H9 (cell line): Measurements from ENCODE around the gene GGA1. TPM values are rescaled to one million over a fixed set of nuclear protein-coding genes. Genes with fewer than 3 reads are reported as not detected.
A peak's percentile ranks its signal among the peaks of the same experiment; 100 is the strongest.
"Not testable (repeated sequence)": the region's sequence is repeated elsewhere in the genome, so short reads cannot be mapped to it uniquely, and the experiment has no call there.

Experiments used
- DNase-seq: peaks from one replicate; pipeline ENCODE4 v3.0.0-alpha.2; 2017
- H2AFZ ChIP-seq: one replicate; pipeline ENCODE4 v1.6.1; 2013; ENCODE audit warnings: mild to moderate bottlenecking, low read length, control low read depth, moderate library complexity
- H2AK5ac ChIP-seq: 2 replicates; pipeline ENCODE4 v1.6.1; 2013; ENCODE audit warnings: low read length, control low read depth, mixed read lengths; ENCODE audit not compliant: insufficient read length
- H2BK120ac ChIP-seq: one replicate; pipeline ENCODE4 v1.6.1; 2013; ENCODE audit warnings: low read depth, mild to moderate bottlenecking, low read length, control low read depth, inconsistent platforms; ENCODE audit not compliant: poor library complexity, severe bottlenecking
- H2BK12ac ChIP-seq: 2 replicates; pipeline ENCODE4 v1.6.1; 2013; ENCODE audit warnings: low read length, control low read depth, mixed read lengths, low read depth; ENCODE audit not compliant: insufficient read length
- H2BK15ac ChIP-seq: 2 replicates; pipeline ENCODE4 v1.6.1; 2013; ENCODE audit warnings: low read depth, low read length, control low read depth
- H2BK20ac ChIP-seq: one replicate; pipeline ENCODE4 v1.6.1; 2013; ENCODE audit warnings: low read depth, mild to moderate bottlenecking, low read length, control low read depth, inconsistent platforms; ENCODE audit not compliant: poor library complexity, severe bottlenecking
- H2BK5ac ChIP-seq: 2 replicates; pipeline ENCODE4 v1.6.1; 2013; ENCODE audit warnings: low read length, control low read depth, mixed read lengths; ENCODE audit not compliant: insufficient read length
- H3K14ac ChIP-seq: 2 replicates; pipeline ENCODE4 v1.6.1; 2013; ENCODE audit warnings: low read length, control low read depth; ENCODE audit not compliant: insufficient read depth
- H3K18ac ChIP-seq: 2 replicates; pipeline ENCODE4 v1.6.1; 2013; ENCODE audit warnings: low read depth, mild to moderate bottlenecking, mixed read lengths, low read length, control low read depth; ENCODE audit not compliant: insufficient read length
- H3K23ac ChIP-seq: 2 replicates; pipeline ENCODE4 v1.6.1; 2013; ENCODE audit warnings: low read length, control low read depth, mixed read lengths, low read depth; ENCODE audit not compliant: insufficient read length
- H3K23me2 ChIP-seq: 2 replicates; pipeline ENCODE4 v1.6.1; 2013; ENCODE audit warnings: low read depth, mild to moderate bottlenecking, mixed read lengths, low read length, control low read depth; ENCODE audit not compliant: insufficient read length, poor library complexity, severe bottlenecking
- H3K27ac ChIP-seq: 2 replicates; pipeline ENCODE4 v1.5.1; 2013; ENCODE audit warnings: low read length, control low read depth, mixed read lengths, low read depth; ENCODE audit not compliant: insufficient read length
- H3K27me3 ChIP-seq: 2 replicates; pipeline ENCODE4 v1.6.1; 2013; ENCODE audit warnings: low read length, control low read depth, inconsistent platforms; ENCODE audit not compliant: insufficient read depth
- H3K4ac ChIP-seq: 2 replicates; pipeline ENCODE4 v1.6.1; 2013; ENCODE audit warnings: low read depth, mild to moderate bottlenecking, control low read depth, inconsistent platforms, low read length, moderate library complexity
- H3K4me1 ChIP-seq: 2 replicates; pipeline ENCODE4 v1.6.1; 2013; ENCODE audit warnings: low read length, control low read depth, inconsistent platforms; ENCODE audit not compliant: insufficient read depth
- H3K4me2 ChIP-seq: 2 replicates; pipeline ENCODE4 v1.6.1; 2013; ENCODE audit warnings: low read length, control low read depth, mixed read lengths; ENCODE audit not compliant: insufficient read length, insufficient read depth
- H3K56ac ChIP-seq: 2 replicates; pipeline ENCODE4 v1.6.1; 2013; ENCODE audit warnings: low read depth, mild to moderate bottlenecking, mixed read lengths, low read length, control low read depth; ENCODE audit not compliant: insufficient read length
- H3K79me1 ChIP-seq: 2 replicates; pipeline ENCODE4 v1.6.1; 2013; ENCODE audit warnings: low read depth, mild to moderate bottlenecking, moderate library complexity, low read length, control low read depth, inconsistent platforms; ENCODE audit not compliant: insufficient read depth, poor library complexity, severe bottlenecking
- H3K79me2 ChIP-seq: 2 replicates; pipeline ENCODE4 v1.6.1; 2013; ENCODE audit warnings: low read length, control low read depth, inconsistent platforms; ENCODE audit not compliant: insufficient read depth
- H3K9ac ChIP-seq: 2 replicates; pipeline ENCODE4 v1.6.1; 2013; ENCODE audit warnings: low read length, control low read depth, mixed read lengths; ENCODE audit not compliant: insufficient read length; ENCODE audit errors: extremely low read depth
- H3K9me3 ChIP-seq: one replicate; pipeline ENCODE4 v1.6.1; 2013; ENCODE audit warnings: low read depth, low read length, inconsistent platforms; ENCODE audit not compliant: control insufficient read depth
- H3T11ph ChIP-seq: one replicate; pipeline ENCODE4 v1.6.1; 2013; ENCODE audit warnings: mild to moderate bottlenecking, low read length, control low read depth, inconsistent platforms
- H4K20me1 ChIP-seq: one replicate; pipeline ENCODE4 v1.6.1; 2013; ENCODE audit not compliant: control insufficient read depth, insufficient read length, insufficient read depth
- H4K5ac ChIP-seq: 2 replicates; pipeline ENCODE4 v1.6.1; 2013; ENCODE audit warnings: low read depth, mild to moderate bottlenecking, mixed read lengths, low read length, control low read depth; ENCODE audit not compliant: insufficient read length
- H4K8ac ChIP-seq: replicated peaks from 2 replicates; pipeline ENCODE4 v1.6.1; 2013; ENCODE audit warnings: low read length, control low read depth, mixed read lengths, low read depth; ENCODE audit not compliant: insufficient read length
- H4K91ac ChIP-seq: 2 replicates; pipeline ENCODE4 v1.6.1; 2013; ENCODE audit warnings: low read depth, mild to moderate bottlenecking, moderate library complexity, mixed read lengths, low read length, control low read depth; ENCODE audit not compliant: insufficient read length
- H3K27ac Mint-ChIP-seq, 3 experiments: 2 replicates in 2 of 3; 3 replicates in 1 of 3; pipeline ENCODE4 v1.8.0; 2020 to 2021; ENCODE audit warnings: mixed read lengths in 3 of 3, mild to moderate bottlenecking in 1 of 3, moderate library complexity in 1 of 3
- H3K27me3 Mint-ChIP-seq: 2 replicates; pipeline ENCODE4 v1.8.0; 2021; ENCODE audit warnings: low read depth, mild to moderate bottlenecking, moderate library complexity, mixed read lengths
- H3K36me3 Mint-ChIP-seq, 3 experiments: 2 replicates in 2 of 3; 3 replicates in 1 of 3; pipeline ENCODE4 v1.8.0; 2020 to 2021; ENCODE audit warnings: low read depth in 3 of 3, mixed read lengths in 3 of 3; ENCODE audit not compliant: insufficient read depth in 1 of 3
- H3K4me1 Mint-ChIP-seq, 2 experiments: 2 replicates each; pipeline ENCODE4 v1.8.0; 2020; ENCODE audit warnings: mixed read lengths in 2 of 2
- H3K4me3 Mint-ChIP-seq, 2 experiments: 2 replicates in 1 of 2; 3 replicates in 1 of 2; pipeline ENCODE4 v1.8.0; 2020 to 2021; ENCODE audit warnings: mild to moderate bottlenecking in 2 of 2, mixed read lengths in 2 of 2, moderate library complexity in 1 of 2
- H3K9me3 Mint-ChIP-seq, 2 experiments: 2 replicates in 1 of 2; 3 replicates in 1 of 2; pipeline ENCODE4 v1.8.0; 2020; ENCODE audit warnings: mild to moderate bottlenecking in 2 of 2, mixed read lengths in 2 of 2, moderate library complexity in 1 of 2
- WGBS: extraction: QIAGEN DNeasy Blood & Tissue Kit; methylation state at CpG from one replicate; pipeline ENCODE4 v1.1.7; 2013; ENCODE audit warnings: missing lambda C conversion rate, low lambda C conversion rate, mixed read lengths; ENCODE audit not compliant: insufficient read length; ENCODE audit errors: extremely low coverage; 5-methylcytosine and 5-hydroxymethylcytosine counted together
- total RNA-seq: library from RNA; stranded (reverse); gene quantifications from 2 replicates; pipeline ENCODE4 v1.2.1, GENCODE V29; 2021
- TF ChIP-seq, protein P1 (sequence below): fragments of 200-600 bp; sonication (generic); conservative IDR thresholded peaks from 3 replicates; pipeline ENCODE4 v1.8.0; 2021; ENCODE audit warnings: antibody characterized with exemption, mild to moderate bottlenecking

GGA1 gene
- total RNA-seq, 1 experiment from 2014 or later, result 61.7 TPM

- no peak for DNase-seq
- H3K4ac ChIP-seq, result no peak overlapping the region
- peaks cover 10% of the 10 kb centered on the region for H3K23me2 ChIP-seq
- H3K23ac ChIP-seq, result no peak overlapping the region
- WGBS, result no CpG with 5 or more reads among the region's 26 CpGs
- H3K4me1 ChIP-seq, result no peaks in the 10 kb centered on the region
- Mint-ChIP-seq H3K27ac (peak overlapping the region; percentile 88 to 93 (median 90); a peak in 6 of 7 replicates), H3K36me3 (peaks cover 0 to 5% (median 3%) of the 10 kb centered on the region in 3 experiments; a peak in 2 of 7 replicates), H3K9me3 (no peaks in the 10 kb centered on the region), H3K4me1 (peaks cover 16 to 17% of the 10 kb centered on the region in 2 experiments), H3K4me3 (peak overlapping the region; percentile 91 to 93), H3K27me3 (peaks cover 5% of the 10 kb centered on the region)
- no peaks in the 10 kb centered on the region for H4K20me1 ChIP-seq
- no peak overlapping the region for H2BK120ac ChIP-seq
- no peak overlapping the region for H2BK20ac ChIP-seq
- H2AFZ ChIP-seq, result no peak overlapping the region
- no peak overlapping the region for H2AK5ac ChIP-seq
- H4K91ac ChIP-seq, result no peak overlapping the region
- TF ChIP-seq, protein P1, sequence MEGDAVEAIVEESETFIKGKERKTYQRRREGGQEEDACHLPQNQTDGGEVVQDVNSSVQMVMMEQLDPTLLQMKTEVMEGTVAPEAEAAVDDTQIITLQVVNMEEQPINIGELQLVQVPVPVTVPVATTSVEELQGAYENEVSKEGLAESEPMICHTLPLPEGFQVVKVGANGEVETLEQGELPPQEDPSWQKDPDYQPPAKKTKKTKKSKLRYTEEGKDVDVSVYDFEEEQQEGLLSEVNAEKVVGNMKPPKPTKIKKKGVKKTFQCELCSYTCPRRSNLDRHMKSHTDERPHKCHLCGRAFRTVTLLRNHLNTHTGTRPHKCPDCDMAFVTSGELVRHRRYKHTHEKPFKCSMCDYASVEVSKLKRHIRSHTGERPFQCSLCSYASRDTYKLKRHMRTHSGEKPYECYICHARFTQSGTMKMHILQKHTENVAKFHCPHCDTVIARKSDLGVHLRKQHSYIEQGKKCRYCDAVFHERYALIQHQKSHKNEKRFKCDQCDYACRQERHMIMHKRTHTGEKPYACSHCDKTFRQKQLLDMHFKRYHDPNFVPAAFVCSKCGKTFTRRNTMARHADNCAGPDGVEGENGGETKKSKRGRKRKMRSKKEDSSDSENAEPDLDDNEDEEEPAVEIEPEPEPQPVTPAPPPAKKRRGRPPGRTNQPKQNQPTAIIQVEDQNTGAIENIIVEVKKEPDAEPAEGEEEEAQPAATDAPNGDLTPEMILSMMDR, result no peak
- H3K79me1 ChIP-seq, result peaks cover 3% of the 10 kb centered on the region
- no peak overlapping the region for H2BK5ac ChIP-seq
- peak overlapping the region; percentile 62 for H3K9ac ChIP-seq
- H3K9me3 ChIP-seq, result no peaks in the 10 kb centered on the region
- H3K14ac ChIP-seq, result peak overlapping the region; percentile 70; the same call in 1 of the 2 replicates
- H2BK15ac ChIP-seq, result no peak overlapping the region
- H3K4me2 ChIP-seq, result peak overlapping the region; percentile 90
- no peaks in the 10 kb centered on the region; the same call in 1 of the 2 replicates for H3K79me2 ChIP-seq
- H3K27ac ChIP-seq, result no peak overlapping the region
- H4K8ac ChIP-seq, result no peak overlapping the region
- no peak overlapping the region for H3K18ac ChIP-seq
- H4K5ac ChIP-seq, result no peak overlapping the region
- no peaks in the 10 kb centered on the region for H3K27me3 ChIP-seq
- no peak overlapping the region for H2BK12ac ChIP-seq
- H3K56ac ChIP-seq, result no peak overlapping the region
- H3T11ph ChIP-seq, result no peak overlapping the region
Measured at GRCh38 chr22:37609240-37610152, 862 bp downstream of the GGA1 start.

GRCh38 chr22:37610153-37610475, 1.5 kb downstream of the GGA1 start:
- not testable (repeated sequence) for H3K36me3 Mint-ChIP-seq, H3K56ac ChIP-seq, H3K9ac ChIP-seq, H3K79me2 ChIP-seq, H4K91ac ChIP-seq, H3K4ac ChIP-seq, H3K4me1 ChIP-seq, H3K9me3 Mint-ChIP-seq, H4K20me1 ChIP-seq, H3K27me3 Mint-ChIP-seq, H3T11ph ChIP-seq, H4K5ac ChIP-seq, H2BK12ac ChIP-seq, H3K79me1 ChIP-seq, H3K27ac ChIP-seq, H4K8ac ChIP-seq, H2BK20ac ChIP-seq, H2BK120ac ChIP-seq, H3K23me2 ChIP-seq, H3K27me3 ChIP-seq, H3K23ac ChIP-seq, DNase-seq, H2BK5ac ChIP-seq, H3K9me3 ChIP-seq, H3K18ac ChIP-seq, H2AFZ ChIP-seq, H2AK5ac ChIP-seq, H3K14ac ChIP-seq, H3K27ac Mint-ChIP-seq, H2BK15ac ChIP-seq
- Mint-ChIP-seq H3K4me3 (peak overlapping the region; percentile 91 to 93), H3K4me1 (peaks cover 16 to 17% of the 10 kb centered on the region in 2 experiments)
- H3K4me2 ChIP-seq, result peak overlapping the region; percentile 90
- WGBS, result no CpG with 5 or more reads among the region's 3 CpGs
